HepG2 (cell line): ENCODE data around the gene MARK2. TPM values are rescaled to one million over a fixed set of nuclear protein-coding genes. Genes with fewer than 3 reads are reported as not detected.

Experiments used
- ATF7-NPFF ChIP-seq: sonication (generic); formaldehyde crosslinking; IDR thresholded peaks from 2 replicates; pipeline ENCODE4 v1.8.1; 2023; ENCODE audit warnings: mild to moderate bottlenecking, low read depth, missing genetic modification reagents, moderate library complexity
- KDM2A ChIP-seq: sonication (generic); formaldehyde crosslinking; IDR thresholded peaks from 2 replicates; pipeline ENCODE4 v1.4.0; 2020; ENCODE audit warnings: low read depth, missing genetic modification reagents, borderline replicate concordance
- KLF15 ChIP-seq: sonication (generic); formaldehyde crosslinking; IDR thresholded peaks from 2 replicates; pipeline ENCODE4 v1.8.1; 2023; ENCODE audit warnings: borderline replicate concordance, mild to moderate bottlenecking, inconsistent platforms, missing genetic modification reagents, mixed read lengths
- NR2C2 ChIP-seq: sonication (generic); formaldehyde crosslinking; IDR thresholded peaks from 2 replicates; pipeline ENCODE4 v1.4.0; 2020; ENCODE audit warnings: missing genetic modification reagents, mild to moderate bottlenecking, moderate library complexity, borderline replicate concordance
- SIN3B ChIP-seq: fragments of 150-350 bp; IDR thresholded peaks from 2 replicates; pipeline ENCODE4 v1.6.1; 2014; ENCODE audit warnings: low read length
- SOX5 ChIP-seq: IDR thresholded peaks from 2 replicates; pipeline ENCODE4 v1.6.1; 2016; ENCODE audit warnings: borderline replicate concordance
- YEATS2 ChIP-seq: sonication (generic); formaldehyde crosslinking; IDR thresholded peaks from 2 replicates; pipeline ENCODE4 v1.4.0; 2020; ENCODE audit warnings: missing genetic modification reagents, borderline replicate concordance
- ZEB1 ChIP-seq: IDR thresholded peaks from 2 replicates; pipeline ENCODE4 v1.6.1; 2012; ENCODE audit warnings: mild to moderate bottlenecking, low read depth, inconsistent platforms; ENCODE audit not compliant: insufficient replicate concordance
- ZNF274 ChIP-seq: sonication (generic); formaldehyde crosslinking; IDR thresholded peaks from 2 replicates; pipeline ENCODE4 v1.5.1; 2020; ENCODE audit warnings: mild to moderate bottlenecking, missing genetic modification reagents
- polyA plus RNA-seq, 8 experiments: library from polyadenylated mRNA; depleted of rRNA in 3 of 8; stranded (reverse) in 7 of 8; unstranded in 1 of 8; fragments of >200 nt; fragmentation: Illumina TruSeq in 4 of 8; extraction: Trizol in 4 of 8; gene quantifications; 2 replicates each; pipeline versions ENCODE4 v1.2.1 to v1.2.3, GENCODE V29; 2011 to 2016; ENCODE audit warnings: low read depth in 4 of 8, missing spikeins in 1 of 8, mixed read lengths in 1 of 8; ENCODE audit not compliant: insufficient read depth in 1 of 8
- total RNA-seq, 5 experiments: library from RNA; depleted of rRNA; stranded (reverse); fragments of >200 nt; fragmentation: Illumina TruSeq; extraction: Trizol; gene quantifications; 2 replicates each; pipeline ENCODE4 v1.2.3, GENCODE V29; 2016; ENCODE audit warnings: low read depth in 1 of 5
- TF ChIP-seq, protein P1 (sequence below): sonication (generic); formaldehyde crosslinking; IDR thresholded peaks from 2 replicates; pipeline ENCODE4 v1.4.0; 2020; ENCODE audit warnings: missing genetic modification reagents
- TF ChIP-seq, protein P2 (sequence below): fragments of 450-650 bp; IDR thresholded peaks from 2 replicates; pipeline ENCODE4 v1.6.1; 2016
- TF ChIP-seq, protein P3 (sequence below): sonication (generic); formaldehyde crosslinking; IDR thresholded peaks from 2 replicates; pipeline ENCODE4 v1.5.1; 2020; ENCODE audit warnings: mild to moderate bottlenecking, missing genetic modification reagents, moderate library complexity
- TF ChIP-seq, protein P4 (sequence below): sonication (generic); formaldehyde crosslinking; IDR thresholded peaks from 2 replicates; pipeline ENCODE4 v1.5.0; 2020; ENCODE audit warnings: missing genetic modification reagents
- TF ChIP-seq, protein P5 (sequence below): sonication (generic); formaldehyde crosslinking; IDR thresholded peaks from 2 replicates; pipeline ENCODE4 v1.4.0; 2020; ENCODE audit warnings: missing genetic modification reagents
- TF ChIP-seq, protein P6 (sequence below): sonication (generic); formaldehyde crosslinking; IDR thresholded peaks from 2 replicates; pipeline ENCODE4 v1.4.0; 2020; ENCODE audit warnings: missing genetic modification reagents, borderline replicate concordance

The MARK2 gene
- total and polyA plus RNA-seq, 2 of the 13 experiments (the other 11 are each of a cell fraction or from before 2014, with no cell fraction given) = 13.5 to 13.9 TPM

DNA sequence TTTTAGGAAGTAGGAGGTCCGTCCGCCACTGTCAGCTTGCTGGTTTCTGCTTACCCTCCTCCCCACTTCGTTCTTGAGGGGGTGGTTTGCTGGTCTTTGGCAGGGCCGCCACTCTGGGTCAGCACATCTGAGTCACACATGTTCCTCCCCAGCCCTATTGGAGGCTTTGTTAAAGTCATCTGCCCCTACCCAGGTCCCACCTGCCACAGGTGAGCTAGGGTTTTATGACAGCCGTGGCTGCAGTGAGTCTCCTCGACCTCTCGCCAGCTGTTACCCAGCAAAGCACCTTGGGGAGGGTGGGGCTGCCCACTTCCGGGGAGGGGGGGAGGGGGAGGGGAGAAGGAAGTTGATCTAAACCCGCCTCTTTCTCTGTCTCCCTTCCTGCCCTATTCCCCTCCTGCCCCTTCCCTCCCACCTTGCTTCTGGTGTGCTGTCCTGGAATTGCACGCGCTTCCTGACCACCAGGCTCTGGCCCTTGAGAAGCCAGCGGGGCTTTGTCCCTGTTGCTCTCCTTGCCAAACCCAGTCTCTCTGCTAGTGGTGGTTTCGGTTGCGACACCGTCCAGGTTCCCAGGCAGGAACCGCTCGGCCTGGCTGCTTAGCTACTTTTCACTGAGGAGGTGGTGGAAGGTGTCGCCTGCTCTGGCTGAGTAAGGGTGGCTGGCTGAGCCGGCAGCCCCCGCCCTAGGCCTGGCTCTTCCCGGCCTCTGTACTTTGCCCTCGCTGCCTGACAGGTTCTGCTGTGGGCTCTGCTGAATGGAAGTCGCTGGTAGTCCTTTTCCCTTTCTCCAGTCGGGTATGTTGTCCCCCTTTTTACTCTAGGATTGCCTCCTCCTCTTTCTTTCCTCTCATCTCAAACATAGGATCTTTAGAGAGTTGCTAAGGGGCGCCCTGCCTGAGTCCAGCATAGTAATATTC lies 49.5 kb downstream of the MARK2 start (continued):
- TF ChIP-seq, protein P1, sequence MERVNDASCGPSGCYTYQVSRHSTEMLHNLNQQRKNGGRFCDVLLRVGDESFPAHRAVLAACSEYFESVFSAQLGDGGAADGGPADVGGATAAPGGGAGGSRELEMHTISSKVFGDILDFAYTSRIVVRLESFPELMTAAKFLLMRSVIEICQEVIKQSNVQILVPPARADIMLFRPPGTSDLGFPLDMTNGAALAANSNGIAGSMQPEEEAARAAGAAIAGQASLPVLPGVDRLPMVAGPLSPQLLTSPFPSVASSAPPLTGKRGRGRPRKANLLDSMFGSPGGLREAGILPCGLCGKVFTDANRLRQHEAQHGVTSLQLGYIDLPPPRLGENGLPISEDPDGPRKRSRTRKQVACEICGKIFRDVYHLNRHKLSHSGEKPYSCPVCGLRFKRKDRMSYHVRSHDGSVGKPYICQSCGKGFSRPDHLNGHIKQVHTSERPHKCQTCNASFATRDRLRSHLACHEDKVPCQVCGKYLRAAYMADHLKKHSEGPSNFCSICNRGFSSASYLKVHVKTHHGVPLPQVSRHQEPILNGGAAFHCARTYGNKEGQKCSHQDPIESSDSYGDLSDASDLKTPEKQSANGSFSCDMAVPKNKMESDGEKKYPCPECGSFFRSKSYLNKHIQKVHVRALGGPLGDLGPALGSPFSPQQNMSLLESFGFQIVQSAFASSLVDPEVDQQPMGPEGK = peak; percentile 75; the same call in 1 of the 2 replicates
- TF ChIP-seq, protein P2, sequence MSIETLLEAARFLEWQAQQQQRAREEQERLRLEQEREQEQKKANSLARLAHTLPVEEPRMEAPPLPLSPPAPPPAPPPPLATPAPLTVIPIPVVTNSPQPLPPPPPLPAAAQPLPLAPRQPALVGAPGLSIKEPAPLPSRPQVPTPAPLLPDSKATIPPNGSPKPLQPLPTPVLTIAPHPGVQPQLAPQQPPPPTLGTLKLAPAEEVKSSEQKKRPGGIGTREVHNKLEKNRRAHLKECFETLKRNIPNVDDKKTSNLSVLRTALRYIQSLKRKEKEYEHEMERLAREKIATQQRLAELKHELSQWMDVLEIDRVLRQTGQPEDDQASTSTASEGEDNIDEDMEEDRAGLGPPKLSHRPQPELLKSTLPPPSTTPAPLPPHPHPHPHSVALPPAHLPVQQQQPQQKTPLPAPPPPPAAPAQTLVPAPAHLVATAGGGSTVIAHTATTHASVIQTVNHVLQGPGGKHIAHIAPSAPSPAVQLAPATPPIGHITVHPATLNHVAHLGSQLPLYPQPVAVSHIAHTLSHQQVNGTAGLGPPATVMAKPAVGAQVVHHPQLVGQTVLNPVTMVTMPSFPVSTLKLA = peak; percentile 33
- no peak for TF ChIP-seq SIN3B
- TF ChIP-seq, protein P3, sequence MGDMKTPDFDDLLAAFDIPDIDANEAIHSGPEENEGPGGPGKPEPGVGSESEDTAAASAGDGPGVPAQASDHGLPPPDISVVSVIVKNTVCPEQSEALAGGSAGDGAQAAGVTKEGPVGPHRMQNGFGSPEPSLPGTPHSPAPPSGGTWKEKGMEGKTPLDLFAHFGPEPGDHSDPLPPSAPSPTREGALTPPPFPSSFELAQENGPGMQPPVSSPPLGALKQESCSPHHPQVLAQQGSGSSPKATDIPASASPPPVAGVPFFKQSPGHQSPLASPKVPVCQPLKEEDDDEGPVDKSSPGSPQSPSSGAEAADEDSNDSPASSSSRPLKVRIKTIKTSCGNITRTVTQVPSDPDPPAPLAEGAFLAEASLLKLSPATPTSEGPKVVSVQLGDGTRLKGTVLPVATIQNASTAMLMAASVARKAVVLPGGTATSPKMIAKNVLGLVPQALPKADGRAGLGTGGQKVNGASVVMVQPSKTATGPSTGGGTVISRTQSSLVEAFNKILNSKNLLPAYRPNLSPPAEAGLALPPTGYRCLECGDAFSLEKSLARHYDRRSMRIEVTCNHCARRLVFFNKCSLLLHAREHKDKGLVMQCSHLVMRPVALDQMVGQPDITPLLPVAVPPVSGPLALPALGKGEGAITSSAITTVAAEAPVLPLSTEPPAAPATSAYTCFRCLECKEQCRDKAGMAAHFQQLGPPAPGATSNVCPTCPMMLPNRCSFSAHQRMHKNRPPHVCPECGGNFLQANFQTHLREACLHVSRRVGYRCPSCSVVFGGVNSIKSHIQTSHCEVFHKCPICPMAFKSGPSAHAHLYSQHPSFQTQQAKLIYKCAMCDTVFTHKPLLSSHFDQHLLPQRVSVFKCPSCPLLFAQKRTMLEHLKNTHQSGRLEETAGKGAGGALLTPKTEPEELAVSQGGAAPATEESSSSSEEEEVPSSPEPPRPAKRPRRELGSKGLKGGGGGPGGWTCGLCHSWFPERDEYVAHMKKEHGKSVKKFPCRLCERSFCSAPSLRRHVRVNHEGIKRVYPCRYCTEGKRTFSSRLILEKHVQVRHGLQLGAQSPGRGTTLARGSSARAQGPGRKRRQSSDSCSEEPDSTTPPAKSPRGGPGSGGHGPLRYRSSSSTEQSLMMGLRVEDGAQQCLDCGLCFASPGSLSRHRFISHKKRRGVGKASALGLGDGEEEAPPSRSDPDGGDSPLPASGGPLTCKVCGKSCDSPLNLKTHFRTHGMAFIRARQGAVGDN = peak; percentile 93
- TF ChIP-seq, protein P4, sequence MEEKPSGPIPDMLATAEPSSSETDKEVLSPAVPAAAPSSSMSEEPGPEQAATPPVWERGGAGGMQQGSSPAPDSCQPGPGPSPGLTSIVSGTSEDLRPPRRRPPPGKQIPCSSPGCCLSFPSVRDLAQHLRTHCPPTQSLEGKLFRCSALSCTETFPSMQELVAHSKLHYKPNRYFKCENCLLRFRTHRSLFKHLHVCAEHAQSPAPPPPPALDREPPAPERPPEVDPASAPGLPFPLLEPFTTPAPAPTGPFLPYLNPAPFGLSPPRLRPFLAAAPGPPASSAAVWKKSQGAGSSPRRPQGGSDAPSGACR (CRISPR knock-in tag) = peak; percentile 84; the same call in 1 of the 2 replicates
- peak; percentile 56 for TF ChIP-seq ZEB1
- TF ChIP-seq KLF15 = no peak
- TF ChIP-seq NR2C2 (CRISPR knock-in tag) = no peak; the same call in 1 of the 2 replicates
- TF ChIP-seq, protein P5, sequence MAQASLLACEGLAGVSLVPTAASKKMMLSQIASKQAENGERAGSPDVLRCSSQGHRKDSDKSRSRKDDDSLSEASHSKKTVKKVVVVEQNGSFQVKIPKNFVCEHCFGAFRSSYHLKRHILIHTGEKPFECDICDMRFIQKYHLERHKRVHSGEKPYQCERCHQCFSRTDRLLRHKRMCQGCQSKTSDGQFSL (CRISPR knock-in tag) = peak; percentile 33; the same call in 1 of the 2 replicates
- peak; percentile 63; the same call in 1 of the 2 replicates for TF ChIP-seq YEATS2 (CRISPR knock-in tag)
- 0 out of 2 replicates have a peak, but pooled peaks have one; percentile 23 for TF ChIP-seq ZNF274 (CRISPR knock-in tag)
- TF ChIP-seq KDM2A (CRISPR knock-in tag) = peak; percentile 54; the same call in 1 of the 2 replicates
- TF ChIP-seq, protein P6, sequence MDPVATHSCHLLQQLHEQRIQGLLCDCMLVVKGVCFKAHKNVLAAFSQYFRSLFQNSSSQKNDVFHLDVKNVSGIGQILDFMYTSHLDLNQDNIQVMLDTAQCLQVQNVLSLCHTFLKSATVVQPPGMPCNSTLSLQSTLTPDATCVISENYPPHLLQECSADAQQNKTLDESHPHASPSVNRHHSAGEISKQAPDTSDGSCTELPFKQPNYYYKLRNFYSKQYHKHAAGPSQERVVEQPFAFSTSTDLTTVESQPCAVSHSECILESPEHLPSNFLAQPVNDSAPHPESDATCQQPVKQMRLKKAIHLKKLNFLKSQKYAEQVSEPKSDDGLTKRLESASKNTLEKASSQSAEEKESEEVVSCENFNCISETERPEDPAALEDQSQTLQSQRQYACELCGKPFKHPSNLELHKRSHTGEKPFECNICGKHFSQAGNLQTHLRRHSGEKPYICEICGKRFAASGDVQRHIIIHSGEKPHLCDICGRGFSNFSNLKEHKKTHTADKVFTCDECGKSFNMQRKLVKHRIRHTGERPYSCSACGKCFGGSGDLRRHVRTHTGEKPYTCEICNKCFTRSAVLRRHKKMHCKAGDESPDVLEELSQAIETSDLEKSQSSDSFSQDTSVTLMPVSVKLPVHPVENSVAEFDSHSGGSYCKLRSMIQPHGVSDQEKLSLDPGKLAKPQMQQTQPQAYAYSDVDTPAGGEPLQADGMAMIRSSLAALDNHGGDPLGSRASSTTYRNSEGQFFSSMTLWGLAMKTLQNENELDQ (CRISPR knock-in tag) = no peak
- no peak; the same call in 1 of the 2 replicates for TF ChIP-seq ATF7-NPFF (CRISPR knock-in tag)
- TF ChIP-seq SOX5 (CRISPR knock-in tag) = peak; percentile 38; the same call in 1 of the 2 replicates
